BLaER1 treated with 17β-estradiol and CSF1 and Interleukin-3, amounts not matched to agents 10 nM and 100 nM (cell line): ENCODE results near the gene ABCB11.
A peak's percentile ranks its signal among the peaks of the same experiment; 100 is the strongest.

Experiments used
- H3K27ac ChIP-seq, 11 experiments: shearing (Covaris generic); formaldehyde crosslinking; 2 replicates each; pipeline ENCODE4 v1.8.1; 2022
- H3K27me3 ChIP-seq, 11 experiments: shearing (Covaris generic); formaldehyde crosslinking; 2 replicates each; pipeline ENCODE4 v1.8.1; 2022
- H3K36me3 ChIP-seq, 11 experiments: shearing (Covaris generic); formaldehyde crosslinking; 2 replicates each; pipeline ENCODE4 v1.8.1; 2022
- H3K4me1 ChIP-seq, 10 experiments: shearing (Covaris generic); formaldehyde crosslinking; 2 replicates each; pipeline ENCODE4 v1.8.1; 2022
- H3K4me2 ChIP-seq, 11 experiments: shearing (Covaris generic); formaldehyde crosslinking; 2 replicates each; pipeline ENCODE4 v1.8.1; 2022
- H3K4me3 ChIP-seq, 10 experiments: shearing (Covaris generic); formaldehyde crosslinking; 2 replicates each; pipeline ENCODE4 v1.8.1; 2022
- H3K9ac ChIP-seq, 11 experiments: shearing (Covaris generic); formaldehyde crosslinking; 2 replicates each; pipeline ENCODE4 v1.8.1; 2022
- H3K9me3 ChIP-seq, 11 experiments: shearing (Covaris generic); formaldehyde crosslinking; replicated peaks in 1 of 11; 2 replicates each; pipeline ENCODE4 v1.8.1; 2022
- H4K20me1 ChIP-seq, 11 experiments: shearing (Covaris generic); formaldehyde crosslinking; 2 replicates each; pipeline ENCODE4 v1.8.1; 2022
- Cebpa-rat ChIP-seq, 11 experiments: shearing (Covaris generic); IDR thresholded peaks; 2 replicates each; pipeline ENCODE4 v1.8.1; 2022

Gene ABCB11

GRCh38 chr2:169031202-169031601, at the start of gene ABCB11:
ABCB11 (minus strand) TSS chr2:169031324; CDS start chr2:169018125, 13,199 bp downstream.
- H3K27ac ChIP-seq, result no peak within 1 kb of the TSS
- H3K4me3 ChIP-seq, result no peak within 1 kb of the TSS
- peaks cover 0 to 4% (median 0%) of the 10 kb centered on the region in 10 experiments; a peak in 3 of 20 replicates for H3K4me1 ChIP-seq
- H3K36me3 ChIP-seq, result no peaks in the 10 kb centered on the region
- H3K9ac ChIP-seq, result no peak within 1 kb of the TSS
- no peak for TF ChIP-seq Cebpa-rat (IDR thresholded peaks at IDR 0.05)
- peaks cover 0 to 14% (median 0%) of the 10 kb centered on the region in 11 experiments; a peak in 4 of 22 replicates for H3K9me3 ChIP-seq
- no peaks in the 10 kb centered on the region for H4K20me1 ChIP-seq
- H3K4me2 ChIP-seq, result no peak within 1 kb of the TSS
- no peaks in the 10 kb centered on the region; a peak in 1 of 22 replicates for H3K27me3 ChIP-seq

DNA sequence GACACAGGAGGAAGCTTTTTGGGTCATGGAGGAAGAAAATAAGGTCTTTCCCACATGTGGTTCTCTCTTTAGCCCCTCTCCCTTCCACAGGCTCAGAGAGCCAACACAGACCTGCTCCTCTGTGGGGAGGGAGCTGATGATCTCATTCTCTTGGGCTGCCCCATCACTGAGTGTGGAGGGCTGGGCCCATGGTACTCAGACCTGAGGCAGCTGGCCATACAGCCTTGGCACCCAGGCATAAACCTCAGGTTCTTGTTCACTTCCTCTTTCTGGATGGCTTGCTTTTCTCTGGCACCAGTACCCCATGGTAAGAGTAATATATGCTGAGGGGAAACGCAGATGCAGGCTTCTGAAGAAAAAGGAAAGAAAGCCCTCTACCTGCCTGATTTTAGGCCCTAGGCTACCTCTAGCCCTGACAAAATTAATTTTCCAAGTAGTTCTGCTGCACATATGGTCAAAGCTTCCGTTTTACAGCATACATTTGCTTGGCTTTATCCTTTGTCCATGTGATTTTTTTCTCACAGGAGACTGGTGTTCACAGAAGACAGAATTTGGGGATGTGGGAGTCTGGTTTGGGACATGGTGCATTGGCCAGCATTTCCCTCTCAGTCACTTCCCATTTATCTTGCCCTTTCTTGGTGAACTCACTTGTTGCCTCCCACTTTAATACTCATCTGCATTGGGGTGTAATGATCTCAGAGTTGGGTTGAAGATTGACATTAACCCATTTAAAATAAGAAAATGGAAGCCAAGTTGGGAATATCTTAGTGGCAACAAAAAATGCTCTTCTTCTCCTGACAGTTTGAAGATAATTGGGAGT, 49.3 kb upstream of the ABCB11 start:
- Histone ChIP-seq H3K9ac (peak overlapping the region in 10 of 11 experiments; percentile 0 to 74 (median 54); a peak in 16 of 22 replicates), H3K27me3 (no peaks in the 10 kb centered on the region), H3K4me3 (no peak overlapping the region), H4K20me1 (no peaks in the 10 kb centered on the region), H3K4me1 (peaks cover 43 to 94% (median 74%) of the 10 kb centered on the region in 10 experiments), H3K36me3 (peaks cover 0 to 55% (median 7%) of the 10 kb centered on the region in 11 experiments; a peak in 12 of 22 replicates), H3K9me3 (peaks cover 18 to 53% (median 25%) of the 10 kb centered on the region in 11 experiments; a peak in 20 of 22 replicates), H3K27ac (peak overlapping the region; percentile 63 to 100 (median 83)), H3K4me2 (peak overlapping the region; percentile 39 to 81 (median 63))
- TF ChIP-seq Cebpa-rat (IDR thresholded peaks at IDR 0.05), result no peak

DNA sequence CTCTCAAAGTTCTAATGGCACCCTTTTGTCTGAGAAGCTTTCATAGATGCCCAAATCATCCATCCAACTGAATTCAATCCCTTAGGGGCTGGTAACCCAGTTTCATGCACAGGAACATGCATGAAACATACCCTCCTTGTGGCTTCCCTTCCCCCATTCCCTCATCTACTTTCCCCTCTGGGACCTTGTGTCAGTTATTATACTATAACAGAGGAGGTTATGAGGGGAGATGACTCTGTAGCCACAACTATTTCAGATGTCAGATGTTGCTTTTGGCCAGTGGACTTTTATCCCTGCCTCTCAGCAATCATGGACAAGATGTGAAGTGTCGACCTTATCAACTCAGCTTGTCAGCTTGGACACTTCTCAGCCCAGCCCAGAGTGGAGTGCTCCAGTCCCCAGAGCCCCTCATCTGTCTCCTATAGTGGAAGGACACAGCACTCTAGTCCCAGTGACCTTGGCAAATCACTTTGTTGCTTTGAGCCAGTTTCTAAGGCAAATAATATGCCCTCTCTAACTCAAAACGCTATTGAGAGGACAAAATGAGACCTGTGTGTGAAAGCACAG, 46.6 kb upstream of the ABCB11 start:
- peak overlapping the region; percentile 73 to 100 (median 96); a peak in 21 of 22 replicates for H3K27ac ChIP-seq
- peak overlapping the region in 2 of 10 experiments; percentile 1 to 18; a peak in 4 of 20 replicates for H3K4me3 ChIP-seq
- H3K36me3 ChIP-seq, result peaks cover 0 to 48% (median 5%) of the 10 kb centered on the region in 11 experiments; a peak in 10 of 22 replicates
- no peaks in the 10 kb centered on the region for H4K20me1 ChIP-seq
- peak overlapping the region; percentile 71 to 90 (median 80) for H3K4me2 ChIP-seq
- peaks cover 63 to 98% (median 92%) of the 10 kb centered on the region in 10 experiments for H3K4me1 ChIP-seq
- H3K27me3 ChIP-seq, result no peaks in the 10 kb centered on the region
- no peak for TF ChIP-seq Cebpa-rat (IDR thresholded peaks at IDR 0.05)
- peaks cover 0 to 47% (median 31%) of the 10 kb centered on the region in 11 experiments; a peak in 18 of 22 replicates for H3K9me3 ChIP-seq
- peak overlapping the region; percentile 67 to 84 (median 78) for H3K9ac ChIP-seq

GRCh38 chr2:169073963-169074751, 43.0 kb upstream of the ABCB11 start:
- H3K27ac ChIP-seq, result peak overlapping the region; percentile 95 to 100 (median 98)
- H3K4me1 ChIP-seq, result peaks cover 69 to 95% (median 91%) of the 10 kb centered on the region in 10 experiments
- H3K36me3 ChIP-seq, result peaks cover 0 to 33% (median 0%) of the 10 kb centered on the region in 11 experiments; a peak in 9 of 22 replicates
- H3K9ac ChIP-seq, result peak overlapping the region; percentile 79 to 90 (median 84); a peak in 20 of 22 replicates
- TF ChIP-seq Cebpa-rat (IDR thresholded peaks at IDR 0.05), result no peak
- H3K4me3 ChIP-seq, result peak overlapping the region in 6 of 10 experiments; percentile 8 to 35 (median 24); a peak in 5 of 20 replicates
- no peaks in the 10 kb centered on the region for H4K20me1 ChIP-seq
- H3K27me3 ChIP-seq, result no peaks in the 10 kb centered on the region
- H3K9me3 ChIP-seq, result peaks cover 0 to 34% (median 29%) of the 10 kb centered on the region in 11 experiments; a peak in 18 of 22 replicates
- peak overlapping the region; percentile 61 to 90 (median 79) for H3K4me2 ChIP-seq

DNA sequence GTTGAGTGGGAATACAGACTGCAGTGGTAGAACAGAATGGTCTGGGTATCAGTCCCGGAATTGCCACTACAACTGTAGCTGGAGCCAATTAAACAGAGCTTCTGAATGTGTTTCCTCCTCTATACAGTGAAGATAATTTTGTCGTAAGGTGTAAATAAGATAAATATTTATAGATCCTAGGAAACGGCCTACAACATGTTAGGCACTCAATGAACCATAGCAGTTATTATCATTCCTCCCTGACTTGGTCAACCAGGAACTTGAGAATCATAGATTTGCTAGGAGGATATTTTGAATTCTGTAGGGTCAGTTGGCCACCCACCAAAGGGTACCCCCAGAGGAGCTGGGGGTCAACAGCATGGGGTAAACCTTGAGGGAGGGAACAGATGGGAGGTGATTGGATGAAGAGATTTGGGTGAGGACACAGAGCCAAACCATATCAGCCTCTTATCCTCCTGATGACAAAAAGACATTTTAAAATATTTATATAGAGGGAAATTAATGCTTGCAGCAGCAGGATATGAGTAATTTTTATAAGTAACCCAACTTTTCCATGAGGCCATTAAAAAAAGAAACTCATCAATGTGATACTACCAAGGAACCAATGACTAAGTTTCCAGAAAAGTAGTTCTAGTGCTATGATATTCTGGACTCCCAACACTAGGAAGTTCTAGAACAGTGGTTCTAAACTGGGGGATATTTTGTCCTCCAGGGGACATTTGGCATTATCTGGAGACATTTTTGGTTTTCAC, 42.3 kb upstream of the ABCB11 start:
- H3K9ac ChIP-seq, result peak overlapping the region; percentile 79 to 90 (median 84)
- no peaks in the 10 kb centered on the region for H3K27me3 ChIP-seq
- TF ChIP-seq Cebpa-rat (IDR thresholded peaks at IDR 0.05), result no peak
- peak overlapping the region; percentile 61 to 90 (median 79) for H3K4me2 ChIP-seq
- peaks cover 61 to 95% (median 91%) of the 10 kb centered on the region in 10 experiments for H3K4me1 ChIP-seq
- H4K20me1 ChIP-seq, result no peaks in the 10 kb centered on the region
- peak overlapping the region in 7 of 10 experiments; percentile 5 to 39 (median 27); a peak in 8 of 20 replicates for H3K4me3 ChIP-seq
- H3K36me3 ChIP-seq, result peaks cover 0 to 33% (median 0%) of the 10 kb centered on the region in 11 experiments; a peak in 9 of 22 replicates
- peaks cover 0 to 42% (median 31%) of the 10 kb centered on the region in 11 experiments; a peak in 18 of 22 replicates for H3K9me3 ChIP-seq
- peak overlapping the region; percentile 95 to 100 (median 98) for H3K27ac ChIP-seq

GRCh38 chr2:169072163-169072925, 41.2 kb upstream of the ABCB11 start:
- Histone ChIP-seq H3K9me3 (peaks cover 0 to 50% (median 31%) of the 10 kb centered on the region in 11 experiments; a peak in 18 of 22 replicates), H3K9ac (peak overlapping the region; percentile 79 to 90 (median 84)), H3K27ac (peak overlapping the region; percentile 95 to 100 (median 98)), H3K4me1 (peaks cover 52 to 95% (median 91%) of the 10 kb centered on the region in 10 experiments), H3K36me3 (peaks cover 0 to 33% (median 0%) of the 10 kb centered on the region in 11 experiments; a peak in 9 of 22 replicates), H3K4me3 (peak overlapping the region in 4 of 10 experiments; percentile 32 to 59 (median 52); a peak in 7 of 20 replicates), H3K27me3 (no peaks in the 10 kb centered on the region), H4K20me1 (no peaks in the 10 kb centered on the region), H3K4me2 (peak overlapping the region; percentile 61 to 90 (median 79))
- peak in 8 of 11 experiments; percentile 32 to 100 (median 70); a peak in 12 of 22 replicates for TF ChIP-seq Cebpa-rat (IDR thresholded peaks at IDR 0.05)

- peak overlapping the region; percentile 61 to 90 (median 78) for H3K4me2 ChIP-seq
- H3K27ac ChIP-seq, result peak overlapping the region; percentile 95 to 100 (median 98)
- no peak for TF ChIP-seq Cebpa-rat (IDR thresholded peaks at IDR 0.05)
- H3K4me3 ChIP-seq, result peak overlapping the region in 4 of 10 experiments; percentile 46 to 67 (median 58); a peak in 9 of 20 replicates
- peaks cover 0 to 27% (median 0%) of the 10 kb centered on the region in 11 experiments; a peak in 9 of 22 replicates for H3K36me3 ChIP-seq
- H3K27me3 ChIP-seq, result no peaks in the 10 kb centered on the region
- peaks cover 52 to 95% (median 91%) of the 10 kb centered on the region in 10 experiments for H3K4me1 ChIP-seq
- peak overlapping the region; percentile 72 to 90 (median 84) for H3K9ac ChIP-seq
- no peaks in the 10 kb centered on the region for H4K20me1 ChIP-seq
- H3K9me3 ChIP-seq, result peaks cover 0 to 44% (median 30%) of the 10 kb centered on the region in 11 experiments; a peak in 18 of 22 replicates
These were observed 40.3 kb upstream of the ABCB11 start for GRCh38 chr2:169071455-169071854.
